Left cardiac atrium (tissue), 4 donors: ENCODE data around the gene DEPP1. TPM values are rescaled to one million over a fixed set of nuclear protein-coding genes. Genes with fewer than 3 reads are reported as not detected.

Source experiments
- ATAC-seq, 2 donors: fragments of 200-7000 bp; cut with Tn5 transposase; one replicate each; pipeline ENCODE4 v1.9.1; 2020; ENCODE audit warnings: mild to moderate bottlenecking in 2 of 2, moderate library complexity in 2 of 2
- DNase-seq: peaks from one replicate; pipeline ENCODE4 v3.0.0-alpha.2; 2020
- intact Hi-C, 2 donors: fragments of 100-400 bp; cut with DNase I; formaldehyde crosslinking; loops; one replicate each; pipeline versions ENCODE4 v1.14.1 to v1.15.1; 2022 to 2023
- total RNA-seq, 2 donors: library from RNA; stranded (reverse); fragmentation: NEBNext Ultra II Directional; extraction: Animal tissue kit (Norgen Biotek cat#: 25700); gene quantifications; one replicate each; pipeline ENCODE4 v1.2.1, GENCODE V29; 2021
- donor health status: DM: no; HTN: yes; CAD: no.
- donor health status: DM: no; HTN: yes; CAD: no; lungs with severe emphysema.
- donor health status: DM: yes; HTN: yes; CAD: no.
- donor health status: Dilated cardiomyopathy.

Gene DEPP1
- total RNA-seq, 2 donors from 2014 or later: 36.7 to 49.2 TPM

DNA sequence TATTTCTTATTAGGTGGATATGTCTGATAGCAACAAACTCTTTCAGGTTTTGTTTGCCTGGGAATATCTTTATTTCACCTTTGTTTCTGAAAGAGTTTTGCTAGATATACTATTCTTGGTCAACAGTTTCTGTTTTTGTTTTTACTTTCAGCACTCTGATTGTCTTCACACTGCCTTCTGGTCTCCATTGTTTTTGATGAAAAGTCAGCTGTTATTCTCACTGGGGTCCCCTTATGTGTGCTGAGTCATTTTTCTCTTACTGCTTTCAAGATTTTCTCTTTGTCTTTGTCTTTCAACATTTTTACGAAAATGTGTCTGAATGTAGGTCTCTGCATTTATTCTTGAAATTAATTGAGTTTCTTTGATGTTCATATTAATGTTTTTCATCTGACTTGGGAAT, 34.3 kb downstream of the DEPP1 start:
- DNase-seq: no peak
- intact Hi-C loops: no loop called here
- no peak for ATAC-seq

DNA sequence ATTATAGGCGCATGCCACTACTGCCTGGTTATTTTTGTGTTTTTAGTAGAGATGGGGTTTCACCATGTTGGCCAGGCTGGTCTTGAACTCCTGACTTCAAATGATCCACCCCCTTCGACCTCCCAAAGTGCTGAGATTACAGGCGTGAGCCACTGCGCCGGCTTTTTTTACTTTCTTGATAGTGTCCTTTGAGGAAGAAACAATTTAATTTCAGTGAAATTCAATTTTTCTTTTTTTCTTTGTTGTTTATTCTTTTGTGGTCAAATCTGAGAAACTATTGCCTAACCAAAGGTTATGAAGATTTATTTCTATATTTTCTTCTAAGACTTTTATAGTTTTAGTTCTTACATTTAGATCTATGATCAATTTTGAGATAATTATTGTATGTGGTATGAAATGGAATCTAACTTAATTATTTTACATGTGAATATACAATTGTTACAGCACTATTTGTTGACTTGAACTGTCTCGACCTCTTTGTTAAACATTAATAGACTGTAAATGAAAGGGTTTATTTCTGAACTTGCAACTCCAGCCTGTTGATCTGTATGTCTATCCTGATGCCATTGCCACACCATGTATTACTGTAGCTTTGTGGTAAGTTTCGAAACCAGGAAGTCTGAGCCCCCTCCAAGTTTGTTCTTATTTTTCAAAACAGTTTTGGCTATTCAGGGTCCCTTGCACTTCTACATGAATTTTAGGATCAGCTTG, 38.8 kb downstream of the DEPP1 start:
- no peak for DNase-seq
- no peak for ATAC-seq
- intact Hi-C loops: no loop called here

DNA sequence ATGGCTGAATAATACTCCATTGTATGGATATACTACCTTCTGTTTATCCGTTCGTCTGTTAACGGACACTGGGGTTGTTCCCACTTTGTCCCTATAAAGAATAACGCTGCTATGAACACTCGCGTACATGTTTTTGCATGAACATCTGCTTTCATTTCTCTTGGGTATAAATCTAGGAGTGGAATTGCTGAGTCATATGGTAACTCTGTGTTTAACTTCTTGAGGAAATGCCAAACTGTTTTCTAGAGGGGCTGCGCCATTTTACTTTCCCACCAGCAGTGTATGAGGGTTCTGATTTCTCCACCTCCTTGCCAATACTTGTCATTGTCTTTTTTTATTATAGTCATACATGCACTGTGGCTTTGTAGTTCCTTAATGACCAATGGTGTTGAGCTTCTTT, 39.7 kb downstream of the DEPP1 start:
- ATAC-seq: no peak
- intact Hi-C loops: no loop called here
- no peak for DNase-seq

DNA sequence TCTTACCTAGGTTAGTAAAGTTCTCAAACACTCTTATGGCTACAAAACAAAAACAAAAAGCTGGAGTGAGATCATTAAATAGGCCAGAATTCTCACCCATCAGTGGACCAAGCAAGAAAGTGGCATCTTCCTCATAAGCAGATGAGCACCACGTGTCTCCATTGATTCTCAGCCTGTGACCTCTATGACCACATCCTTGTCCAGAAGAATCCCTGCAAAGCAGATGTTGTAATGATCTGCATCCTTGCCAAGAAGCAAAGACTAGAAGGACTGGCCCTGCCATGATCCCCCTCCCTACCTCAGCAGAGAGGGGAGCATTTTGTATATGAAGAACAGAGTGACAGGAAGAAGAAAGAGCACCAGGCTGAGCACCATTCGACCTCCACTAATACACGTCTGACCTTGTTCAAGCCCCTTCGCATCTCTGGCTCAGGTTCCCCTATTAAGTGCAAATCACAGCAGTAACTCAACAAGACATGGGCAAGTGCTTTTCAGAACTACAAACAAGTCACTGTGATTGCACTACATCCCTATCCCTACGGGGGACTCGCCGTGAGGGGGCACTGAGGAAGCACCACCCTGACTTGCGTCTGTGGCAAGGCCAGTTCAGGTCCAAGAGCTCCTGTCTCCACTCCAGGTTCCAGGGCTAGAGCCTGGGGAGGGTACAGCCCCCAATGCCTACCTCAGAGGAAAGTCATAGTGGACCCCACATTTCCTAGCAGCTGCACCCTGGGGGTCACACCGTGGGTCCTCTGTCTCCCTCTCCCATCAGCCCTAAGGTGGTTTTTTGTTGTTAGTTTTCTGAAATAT, 41.2 kb downstream of the DEPP1 start:
- intact Hi-C loops: no loop called here
- ATAC-seq (no peak), DNase-seq (no peak)

DNA sequence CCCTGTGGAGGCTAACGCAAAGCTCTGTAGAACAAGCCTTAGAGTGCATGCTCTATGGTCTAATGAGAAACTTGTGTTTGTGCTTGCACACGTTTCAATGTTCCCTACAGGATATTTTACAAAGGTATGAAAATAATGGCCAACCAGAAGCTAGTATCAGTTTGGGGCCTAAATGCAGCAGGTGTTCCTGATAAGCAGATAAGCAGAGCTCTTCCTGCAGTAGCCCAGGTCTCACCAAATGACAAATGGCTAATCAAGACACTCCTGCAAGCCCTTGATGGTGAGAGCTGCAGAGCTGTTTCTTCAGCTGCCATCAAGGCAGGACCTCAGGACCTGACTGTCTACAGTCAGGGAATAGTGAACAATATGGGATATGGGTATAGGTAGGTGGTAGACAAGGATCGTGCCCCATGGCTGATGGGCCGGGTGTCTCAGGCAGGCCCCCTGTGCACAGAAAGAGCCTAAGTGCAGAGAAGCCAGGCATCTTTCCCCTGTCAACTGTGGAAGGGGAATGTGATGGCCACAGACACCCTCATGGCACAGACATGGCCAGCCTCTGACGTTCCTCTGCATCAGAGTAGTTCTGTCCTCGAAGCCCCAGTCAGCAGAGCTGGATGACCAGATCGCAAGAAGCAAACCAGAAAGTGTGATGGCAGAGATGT, 42.2 kb downstream of the DEPP1 start:
- intact Hi-C loops: no loop called here
- DNase-seq: no peak
- no peak for ATAC-seq

DNA sequence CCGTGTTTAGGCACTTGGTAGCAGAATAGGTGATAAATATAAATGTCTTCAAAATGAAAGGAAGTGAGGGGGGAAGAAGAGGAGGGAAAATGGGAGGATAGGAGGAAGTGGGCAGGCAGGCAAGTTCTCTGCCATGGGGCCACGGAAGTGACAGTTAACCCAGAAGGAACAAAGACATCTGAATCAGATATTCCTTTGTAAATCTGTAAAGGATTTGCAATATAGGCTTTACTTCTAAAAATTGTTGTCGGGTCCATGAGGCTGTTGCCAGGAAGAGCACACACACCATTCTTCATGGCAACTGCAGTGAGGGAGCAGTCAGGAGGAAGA, 42.7 kb downstream of the DEPP1 start:
- ATAC-seq: no peak
- intact Hi-C loops: no loop called here
- no peak for DNase-seq

DNA sequence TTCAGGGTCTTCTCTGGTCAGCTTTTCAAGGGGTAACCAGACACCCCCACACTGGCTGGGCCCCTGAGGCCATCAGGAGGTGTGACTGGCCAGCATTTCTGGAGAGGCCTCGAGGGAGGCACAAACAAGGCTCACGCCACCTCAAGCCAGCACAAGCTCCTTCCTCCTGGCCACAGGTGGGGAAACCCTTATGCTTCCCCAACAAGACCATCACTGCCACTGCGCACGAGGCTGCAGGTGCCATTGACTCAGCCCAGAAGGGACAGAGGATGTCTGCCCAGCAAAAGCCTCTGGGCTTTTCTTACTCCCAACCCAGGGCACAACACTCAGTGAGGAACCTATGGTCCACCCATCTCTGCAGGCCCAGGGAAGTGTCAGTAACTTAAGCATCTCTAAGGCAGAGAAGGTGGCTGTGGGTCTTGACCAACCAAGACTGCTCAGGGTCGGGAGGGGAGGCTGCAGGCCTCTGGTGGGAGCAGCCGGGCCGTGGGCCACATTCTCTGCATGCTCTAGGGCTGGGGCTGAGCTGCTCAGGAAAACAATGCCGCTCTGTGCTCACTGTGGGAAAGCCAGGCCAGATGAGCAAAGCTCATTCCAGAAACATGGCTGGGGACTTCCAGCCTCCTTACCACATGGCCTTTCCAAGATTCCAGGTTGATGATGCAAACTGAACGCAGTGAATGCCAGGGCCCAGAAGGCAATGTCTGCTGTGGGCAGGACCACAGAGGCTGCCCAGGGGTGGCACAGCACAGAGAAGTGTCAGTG, 43.2 kb downstream of the DEPP1 start:
- intact Hi-C loops: no loop called here
- DNase-seq (peak; percentile 64), ATAC-seq (peak; percentile 74 to 81)

DNA sequence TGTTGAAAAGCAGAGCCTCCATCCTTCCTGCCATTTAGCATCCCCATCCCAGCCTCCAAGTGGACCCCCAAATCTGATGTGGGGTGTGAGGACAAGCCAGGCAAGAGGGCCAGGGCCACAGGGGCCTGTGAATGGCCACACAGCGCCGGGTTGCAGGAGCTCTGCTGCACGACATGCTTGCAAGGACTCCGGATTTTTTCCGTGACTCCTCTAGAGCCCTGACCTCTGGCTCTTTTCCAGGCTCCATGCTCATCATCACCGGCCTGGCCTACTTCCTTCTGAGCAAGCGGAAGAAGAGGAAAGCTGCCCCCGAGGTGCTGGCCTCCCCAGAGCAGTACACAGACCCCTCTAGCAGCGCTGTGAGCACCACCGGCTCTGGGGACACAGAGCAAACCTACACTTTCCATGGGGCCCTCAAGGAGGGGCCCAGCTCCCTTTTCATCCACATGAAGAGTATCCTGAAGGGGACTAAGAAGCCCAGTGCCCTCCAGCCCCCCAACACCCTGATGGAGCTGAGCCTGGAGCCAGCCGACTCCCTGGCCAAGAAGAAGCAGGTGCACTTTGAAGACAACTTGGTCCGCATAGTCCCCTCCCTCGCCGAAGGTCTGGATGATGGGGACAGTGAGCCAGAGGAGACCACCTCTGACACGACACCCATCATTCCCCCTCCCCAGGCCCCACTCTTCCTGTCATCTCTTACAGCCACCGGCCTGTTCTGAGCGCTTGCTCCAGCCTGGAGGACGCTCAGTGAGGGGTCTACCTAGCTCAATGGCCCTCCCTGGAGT, 44.0 kb downstream of the DEPP1 start:
- DNase-seq: peak; percentile 49
- intact Hi-C loops: loop anchor here in 1 of 2 donors (5.0 kb wide), 1 partner anchor 38 kb away; no protein-coding TSS in a partner anchor
- no peak for ATAC-seq

DNA sequence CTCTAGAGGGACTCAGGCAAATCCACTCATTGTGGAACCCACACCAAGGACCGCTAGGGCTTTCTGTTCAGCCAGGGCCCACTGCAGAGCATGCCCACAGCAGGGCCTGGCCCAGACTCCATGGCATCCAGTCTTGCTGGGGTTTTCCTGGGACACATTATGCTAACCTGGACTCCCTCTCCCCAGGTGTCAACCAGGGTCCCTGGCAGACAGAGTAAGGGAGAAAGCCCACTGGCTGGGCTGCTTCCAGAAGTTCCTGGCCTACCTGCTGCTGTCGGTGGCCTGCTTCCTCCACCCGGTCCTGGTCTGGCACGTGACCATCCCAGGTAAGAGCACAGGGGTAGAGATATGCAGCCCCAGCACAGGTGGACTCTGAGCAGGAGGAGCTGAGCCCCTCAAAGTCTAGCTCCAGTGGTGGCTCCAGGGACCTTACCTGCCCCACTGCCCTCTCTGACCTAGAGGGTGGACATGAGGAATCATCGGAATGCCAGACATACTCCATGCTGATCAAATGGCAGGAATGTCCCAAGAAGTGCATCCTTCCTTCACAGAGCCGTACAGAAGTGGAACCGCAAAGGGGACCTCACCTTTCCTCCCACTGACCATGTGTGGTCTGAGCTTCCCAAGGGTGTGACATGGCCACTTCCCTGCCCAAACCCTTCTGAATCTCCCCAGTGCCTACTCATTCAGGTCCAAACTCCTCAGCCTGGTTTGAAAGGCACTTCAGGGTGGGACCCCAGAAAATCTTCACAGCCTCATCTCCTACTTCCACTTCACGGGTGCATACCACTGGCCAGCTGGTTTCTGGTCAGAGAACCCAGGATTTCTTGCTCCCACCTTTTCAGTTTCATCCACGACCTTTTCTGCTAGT, 44.9 kb downstream of the DEPP1 start:
- intact Hi-C loops: loop anchor here in 1 of 2 donors (5.0 kb wide), 1 partner anchor 39 kb away; no protein-coding TSS in a partner anchor
- ATAC-seq: no peak
- DNase-seq: no peak

DNA sequence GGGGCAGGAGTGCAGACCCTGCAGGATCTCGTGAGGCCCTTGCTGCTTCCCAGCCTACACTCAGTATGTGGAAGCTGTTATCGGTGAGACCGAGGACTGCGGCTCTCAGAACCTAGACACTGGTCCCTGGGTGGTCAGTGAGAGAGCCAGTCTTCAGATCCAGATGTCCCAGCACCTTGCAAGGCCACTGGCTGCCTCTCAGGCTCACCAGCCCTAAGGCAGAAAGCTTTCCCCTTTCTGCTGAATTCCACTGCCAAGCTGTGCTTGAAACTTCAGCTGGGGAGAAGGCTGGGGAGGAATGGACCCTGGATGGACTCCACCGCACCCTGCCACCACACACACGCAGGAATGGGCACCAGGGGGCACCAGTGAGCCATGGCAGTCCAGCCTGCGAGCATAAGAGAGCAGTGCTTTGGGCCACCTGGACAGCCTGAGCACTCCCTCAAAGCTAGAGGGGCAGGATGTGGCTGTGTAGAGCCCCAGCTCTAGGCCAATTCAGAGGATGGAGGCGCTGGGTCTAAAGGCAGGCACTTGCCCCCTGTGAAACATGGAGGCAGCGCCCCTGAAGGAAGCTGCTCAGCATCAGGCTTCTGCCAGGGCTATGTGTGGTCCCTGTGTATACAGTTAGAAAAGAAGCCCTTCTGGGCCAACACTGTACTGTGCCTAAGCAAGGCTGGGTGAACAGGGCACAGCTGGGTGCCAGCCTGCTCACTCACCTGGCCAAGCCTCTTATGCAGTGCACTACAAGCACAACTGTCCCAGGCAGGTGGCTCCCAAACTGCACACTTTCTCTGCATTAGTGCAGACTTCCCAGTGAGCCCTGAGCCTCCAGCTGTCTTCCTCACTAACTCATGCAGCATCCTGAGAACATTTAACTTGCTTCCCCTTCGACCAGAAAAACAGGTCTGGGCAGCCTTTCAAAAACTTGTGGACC, 45.8 kb downstream of the DEPP1 start:
- intact Hi-C loops: loop anchor here (1.0 to 5.0 kb wide), 2 partner anchors 40 to 42 kb away; no protein-coding TSS in a partner anchor
- DNase-seq (peak; percentile 93), ATAC-seq (peak; percentile 87 to 92)

DNA sequence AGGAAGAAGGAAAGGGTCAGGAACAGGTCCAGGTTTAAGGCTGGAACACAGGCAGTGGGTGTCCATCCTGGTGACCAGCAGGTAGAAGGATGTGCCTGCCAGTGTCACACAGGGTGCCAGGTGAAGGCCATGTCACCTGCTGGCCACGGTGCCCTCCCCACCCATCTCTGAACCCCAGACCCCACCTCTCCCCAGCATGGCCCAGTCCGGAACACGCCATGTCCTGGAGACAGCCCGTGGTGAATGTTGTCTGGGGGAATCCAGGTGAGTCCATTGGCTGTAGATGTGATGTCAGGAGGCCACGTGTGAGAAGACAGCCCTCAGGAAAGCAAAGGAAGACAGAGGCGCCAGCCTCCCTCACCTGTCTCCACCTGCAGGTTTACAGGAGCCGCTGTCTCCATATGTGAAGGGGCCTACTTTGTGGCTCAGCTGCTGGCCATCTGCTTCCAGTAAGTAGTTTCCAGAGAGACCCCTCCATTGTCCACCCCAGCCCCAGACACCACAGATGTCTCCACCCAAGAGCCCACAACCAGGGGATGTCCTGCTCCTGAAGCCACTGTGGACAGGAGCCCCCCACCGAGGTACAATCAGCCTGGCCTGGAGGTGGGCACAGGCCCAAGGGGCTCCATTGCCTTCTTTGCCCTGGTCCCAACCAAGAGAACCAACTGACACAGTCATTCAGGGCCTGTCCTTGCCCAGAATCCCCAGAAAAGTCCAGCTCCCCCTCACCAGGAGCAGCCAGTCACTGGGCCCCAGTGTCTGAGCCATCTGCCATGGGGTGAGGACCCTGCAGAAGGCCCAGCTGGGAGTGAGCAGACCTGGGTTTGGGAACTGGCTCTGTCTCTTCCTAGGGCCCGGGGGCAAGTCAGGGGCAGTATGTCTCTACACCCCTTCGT, 46.7 kb downstream of the DEPP1 start:
- ATAC-seq (no peak), DNase-seq (no peak)
- intact Hi-C loops: loop anchor here (1.0 to 5.0 kb wide), 2 partner anchors 40 to 42 kb away; no protein-coding TSS in a partner anchor

DNA sequence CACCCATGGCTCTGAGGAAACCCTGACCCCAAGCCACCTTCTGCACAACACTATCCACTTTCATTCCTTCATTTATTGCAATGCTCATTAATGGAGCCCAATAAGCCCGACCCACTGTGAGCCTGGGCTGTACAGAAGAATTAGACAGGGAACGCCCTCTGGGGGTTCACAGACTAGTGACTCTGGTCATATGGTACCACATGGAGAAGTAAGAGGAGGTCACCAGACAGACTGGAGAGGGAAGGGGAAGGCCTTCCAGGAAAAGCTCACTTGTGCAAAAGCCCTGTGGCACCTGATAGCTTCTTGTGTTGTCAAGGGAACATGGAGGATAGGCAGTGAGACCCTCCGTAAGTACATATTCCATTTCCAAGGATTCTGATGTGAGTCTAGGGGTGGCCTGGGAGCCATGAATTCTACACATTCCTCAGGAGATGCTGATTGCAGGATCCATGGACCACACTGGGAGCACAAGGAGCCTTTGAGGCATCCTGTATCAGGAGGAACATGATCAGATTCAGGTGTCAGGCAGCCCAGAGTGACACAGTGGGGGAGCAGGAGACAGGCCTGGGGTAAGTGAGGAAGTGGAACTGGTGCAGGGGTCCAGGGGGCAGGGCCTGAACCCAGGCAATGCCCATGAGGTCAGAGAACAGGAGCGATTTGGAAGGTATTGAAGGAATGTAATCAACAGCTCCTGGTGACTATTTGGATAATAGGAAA, 47.5 kb downstream of the DEPP1 start:
- DNase-seq (no peak), ATAC-seq (no peak)
- intact Hi-C loops: loop anchor here in 1 of 2 donors (5.0 kb wide), 1 partner anchor 41 kb away; no protein-coding TSS in a partner anchor

DNA sequence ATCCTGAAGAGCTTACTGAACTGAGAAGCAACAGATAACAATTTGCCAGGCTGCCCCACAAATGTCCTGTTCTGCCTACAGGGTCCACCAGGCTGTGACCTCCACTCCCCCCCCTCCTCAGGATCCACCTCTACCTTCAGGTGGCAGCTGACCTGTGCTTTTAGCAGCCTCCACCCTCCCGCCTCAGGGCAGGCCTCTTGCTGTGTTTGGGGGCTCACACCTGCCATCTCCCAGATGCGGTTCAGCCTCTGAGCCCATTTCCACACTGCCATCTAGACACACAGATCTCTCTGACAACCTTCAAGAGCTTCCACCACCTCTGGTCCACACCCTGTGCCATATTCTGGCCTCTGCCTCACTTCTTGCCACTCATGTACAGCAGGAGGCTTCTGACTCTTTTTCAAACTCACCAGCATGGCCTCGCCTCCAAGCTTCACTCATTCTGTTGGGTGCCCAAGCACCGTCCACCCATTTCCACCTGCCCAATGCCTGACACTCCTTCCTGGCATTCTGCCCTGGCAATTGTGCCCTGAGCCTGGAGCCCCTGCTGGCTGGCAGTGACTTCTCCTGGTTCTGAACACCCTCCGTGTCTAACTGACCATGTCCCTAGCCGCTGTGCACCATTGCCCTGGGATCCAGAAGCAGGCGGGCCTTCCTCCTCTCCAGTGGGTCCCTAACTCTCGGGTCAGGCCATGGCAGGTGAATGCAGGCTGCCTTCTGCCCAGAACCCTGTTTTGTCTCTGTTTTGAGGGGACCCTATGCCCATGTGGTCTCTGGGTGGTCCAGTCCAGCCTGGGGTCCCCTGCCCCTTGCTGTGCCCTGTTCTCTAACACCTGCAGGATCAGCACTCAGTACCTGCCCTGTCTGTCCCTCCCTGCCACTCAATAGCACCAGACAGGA, 49.0 kb downstream of the DEPP1 start:
- DNase-seq (no peak), ATAC-seq (no peak)
- intact Hi-C loops: loop anchor here in 1 of 2 donors (5.0 kb wide), 1 partner anchor 43 kb away; no protein-coding TSS in a partner anchor

DNA sequence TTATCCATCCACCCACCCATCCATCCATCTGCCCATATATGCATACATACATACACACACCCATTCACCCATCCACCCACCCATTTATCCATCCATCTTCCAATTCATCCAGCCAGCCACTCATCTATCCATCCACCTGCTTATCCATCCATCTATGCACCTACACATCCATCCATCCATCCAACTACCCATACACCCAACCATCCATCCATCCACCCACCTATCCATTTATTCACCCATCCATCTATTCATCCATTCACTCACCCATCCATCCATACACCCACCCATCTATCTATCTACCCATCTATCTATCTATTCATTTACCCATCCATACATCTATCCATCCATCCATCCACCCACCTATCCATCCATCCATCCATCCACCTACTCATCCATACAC, 50.1 kb downstream of the DEPP1 start:
- intact Hi-C loops: no loop called here
- DNase-seq (no peak), ATAC-seq (no peak)
